GM21526 (cell line): ENCODE results near the gene COL25A1.

Experiments used
- ATAC-seq: cut with Tn5 transposase; IDR thresholded peaks from one replicate; pipeline ENCODE4 v1.9.1; 2021; ENCODE audit warnings: moderate library complexity; ENCODE audit not compliant: unreplicated experiment, low FRiP score

COL25A1 gene

DNA sequence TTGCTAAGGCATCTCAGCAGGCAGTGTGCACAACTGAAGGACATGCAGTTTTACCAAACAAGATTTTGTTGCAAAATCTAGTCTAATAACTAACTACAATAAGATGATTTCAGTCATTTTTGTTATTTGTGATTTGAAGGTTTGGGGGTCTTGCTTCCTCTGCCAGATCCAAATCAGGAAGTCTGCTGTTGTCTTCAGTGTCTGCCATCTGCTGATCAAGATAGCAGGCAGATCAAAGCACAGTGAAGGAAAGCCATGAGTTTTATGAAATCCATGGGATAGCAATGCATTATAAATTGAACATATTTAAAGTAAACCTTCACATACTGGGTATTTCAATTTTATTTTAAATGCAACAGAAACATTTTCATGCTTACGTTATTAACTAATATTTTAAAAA is 370.5 kb downstream of the COL25A1 start:
- no peak for ATAC-seq

DNA sequence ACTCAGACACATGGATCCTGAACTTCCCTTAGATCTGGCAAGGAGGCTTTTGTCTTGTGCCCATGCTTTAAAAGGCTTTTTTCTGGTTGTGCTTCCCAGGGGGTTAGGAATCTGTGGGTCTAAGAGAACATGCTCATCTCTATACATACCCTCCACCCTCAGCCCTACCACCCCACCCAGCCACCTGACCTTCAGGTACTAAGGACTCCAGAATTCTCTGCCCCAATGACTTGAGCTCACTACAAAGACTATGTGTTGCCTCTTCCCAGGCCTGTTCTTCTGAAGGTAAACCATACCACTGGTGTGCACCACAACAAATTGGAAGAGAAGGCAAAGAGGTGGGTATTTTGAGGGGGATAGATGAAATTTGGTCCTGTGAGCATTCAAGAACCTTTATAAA is 372.3 kb downstream of the COL25A1 start:
- ATAC-seq, result no peak

DNA sequence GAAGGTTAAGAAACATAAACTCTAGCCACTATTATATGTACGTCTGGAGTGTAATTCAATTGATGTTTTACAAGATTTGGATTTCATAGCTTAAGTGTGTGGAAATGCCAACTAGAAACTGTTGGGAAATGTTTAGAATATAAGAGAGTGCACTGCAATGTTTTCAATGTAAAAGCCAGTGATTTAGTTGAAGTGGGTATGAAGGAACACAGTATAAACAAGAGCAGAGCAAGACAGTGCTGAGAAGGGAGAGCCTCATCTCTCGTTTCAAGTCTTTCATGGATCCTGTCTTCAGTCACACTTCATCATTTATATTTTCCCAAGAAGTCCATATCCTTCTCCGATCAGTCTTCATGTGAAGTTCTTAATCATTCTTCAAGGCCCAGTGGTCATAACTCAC is 375.7 kb downstream of the COL25A1 start:
- no peak for ATAC-seq

DNA sequence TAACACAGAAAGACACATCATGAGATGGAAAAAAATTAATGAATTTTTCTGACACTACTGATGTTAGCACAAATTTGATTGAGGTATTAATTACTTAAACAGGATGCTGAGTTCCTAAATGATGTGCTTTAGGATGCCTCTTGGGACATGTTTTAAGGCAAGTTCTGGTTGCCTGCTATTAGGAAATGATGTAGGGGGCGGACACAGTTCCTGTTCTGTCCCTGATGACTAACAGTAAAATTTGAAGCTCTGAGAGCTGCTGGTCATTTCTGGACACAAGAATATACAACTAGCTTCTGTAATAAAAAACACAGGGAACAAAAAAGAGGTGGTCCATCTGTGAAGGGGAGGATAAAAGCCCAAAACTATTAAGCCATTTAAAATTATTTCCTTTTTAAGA is 376.4 kb downstream of the COL25A1 start:
- no peak for ATAC-seq

DNA sequence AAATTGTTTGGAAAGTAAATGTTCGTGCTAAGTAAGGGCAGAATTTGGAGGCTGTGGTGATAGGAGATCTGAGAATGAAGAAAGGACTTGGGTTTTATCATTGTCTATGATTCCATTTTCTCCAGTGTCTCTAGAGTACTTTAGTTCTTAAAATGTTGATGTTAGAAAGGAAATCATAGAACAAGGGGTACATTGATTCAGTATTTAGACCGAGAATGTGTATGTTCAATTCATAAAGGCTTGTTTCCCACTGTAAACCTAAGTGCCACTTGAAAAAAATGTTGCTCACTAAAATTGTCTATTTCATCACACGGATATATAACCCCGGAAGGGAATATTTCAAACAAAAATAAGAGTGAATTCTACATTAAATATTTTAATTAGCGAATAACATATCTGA is 380.3 kb downstream of the COL25A1 start:
- no peak for ATAC-seq

DNA sequence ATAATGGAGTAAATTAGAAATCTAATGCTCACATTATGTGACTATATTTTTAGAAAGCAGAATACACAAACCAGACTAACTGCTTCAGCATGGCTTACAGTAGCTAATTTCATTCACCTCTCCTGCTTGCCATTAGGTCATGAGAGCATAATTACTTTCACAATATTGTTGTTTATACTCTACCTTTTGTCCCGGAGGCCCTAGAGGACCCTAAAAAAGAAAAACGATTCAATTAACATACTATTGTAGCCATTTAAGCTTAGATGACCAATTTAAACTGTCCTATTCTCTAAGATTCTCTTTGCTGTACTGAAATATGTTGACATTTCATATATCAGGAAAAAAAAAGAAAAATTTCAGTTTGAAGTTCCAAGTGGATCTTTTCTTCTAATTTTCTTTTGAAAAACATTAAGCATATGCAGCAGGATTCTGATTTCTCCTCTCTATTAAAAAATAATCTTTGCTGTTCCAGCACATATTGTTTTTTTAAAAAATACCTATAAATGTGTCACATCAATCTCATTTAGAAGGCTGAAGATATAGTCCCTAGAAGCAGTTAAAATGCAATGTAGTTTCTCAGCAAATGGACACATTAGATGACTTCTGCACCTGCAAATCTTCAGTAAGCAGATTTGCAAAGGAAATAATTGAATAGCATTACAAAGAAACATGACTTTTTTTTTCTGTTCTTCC is 381.9 kb downstream of the COL25A1 start:
- ATAC-seq, result no peak

DNA sequence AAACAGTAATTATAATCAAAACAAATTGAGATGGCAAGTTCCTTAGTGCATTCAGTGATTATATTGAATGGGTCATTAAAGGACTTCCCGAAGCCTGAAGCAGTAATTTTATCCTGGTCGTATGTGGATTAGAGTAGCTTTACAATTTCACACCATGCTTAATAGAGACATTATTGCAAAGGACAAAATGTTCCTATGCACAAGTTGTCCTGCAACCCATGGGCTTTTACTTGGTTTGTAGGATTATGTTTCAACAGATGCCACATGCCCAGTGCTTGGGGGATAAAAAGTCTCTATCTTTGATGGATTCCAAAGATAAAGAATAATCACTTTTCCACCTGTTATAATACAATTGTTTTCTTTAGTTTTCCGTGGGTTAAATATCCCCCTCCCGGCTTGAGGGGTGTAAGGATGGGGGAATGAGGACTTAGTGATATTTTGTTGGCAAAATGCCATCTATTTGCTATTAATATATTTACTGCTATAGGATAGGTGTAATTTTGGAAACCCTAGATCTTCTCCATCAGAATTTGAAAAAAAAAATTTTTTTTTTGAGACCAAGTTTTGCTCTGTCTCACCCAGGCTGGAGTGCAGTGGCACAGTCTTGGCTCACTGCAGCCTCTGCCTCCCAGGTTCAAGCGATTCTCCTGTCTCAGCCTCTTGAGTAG is 383.1 kb downstream of the COL25A1 start:
- no peak for ATAC-seq

DNA sequence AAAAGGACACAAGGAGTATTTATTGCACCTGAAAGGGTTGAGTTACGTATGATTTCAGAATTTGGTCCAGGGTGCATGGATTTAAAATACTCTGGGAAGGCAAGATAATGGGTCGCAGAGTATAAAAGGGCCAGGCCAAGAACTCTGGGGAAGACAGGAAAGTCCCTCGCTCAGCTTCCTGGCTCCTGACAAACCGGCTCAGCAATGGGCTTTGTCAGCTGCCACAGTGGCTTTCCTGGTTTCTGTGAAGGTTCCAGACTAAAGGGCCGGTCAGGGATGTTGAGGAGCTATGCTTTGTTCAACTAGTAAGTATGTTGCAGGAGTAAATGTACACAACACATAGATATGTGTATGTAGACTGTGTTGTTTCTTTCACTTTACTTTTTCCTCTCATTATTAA is 385.2 kb downstream of the COL25A1 start:
- ATAC-seq, result no peak

DNA sequence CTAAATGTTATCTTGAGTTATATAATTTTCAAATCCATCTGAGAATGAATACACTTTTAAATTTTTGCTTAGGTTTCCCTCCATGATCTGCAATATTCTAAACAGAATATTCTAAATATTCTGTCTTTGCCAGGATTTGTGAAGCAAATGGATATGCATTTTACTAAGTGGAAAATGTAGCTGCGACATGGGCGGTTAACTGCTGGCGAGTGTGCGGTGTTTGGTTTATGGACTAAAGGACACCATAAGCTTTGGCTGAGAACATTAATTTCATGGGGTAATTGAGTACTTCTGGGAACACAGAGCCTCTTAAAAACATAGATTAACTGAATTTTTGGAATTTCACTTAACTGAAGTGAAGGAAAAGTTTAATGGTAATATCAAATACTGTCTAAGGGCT is 385.8 kb downstream of the COL25A1 start:
- ATAC-seq, result no peak

DNA sequence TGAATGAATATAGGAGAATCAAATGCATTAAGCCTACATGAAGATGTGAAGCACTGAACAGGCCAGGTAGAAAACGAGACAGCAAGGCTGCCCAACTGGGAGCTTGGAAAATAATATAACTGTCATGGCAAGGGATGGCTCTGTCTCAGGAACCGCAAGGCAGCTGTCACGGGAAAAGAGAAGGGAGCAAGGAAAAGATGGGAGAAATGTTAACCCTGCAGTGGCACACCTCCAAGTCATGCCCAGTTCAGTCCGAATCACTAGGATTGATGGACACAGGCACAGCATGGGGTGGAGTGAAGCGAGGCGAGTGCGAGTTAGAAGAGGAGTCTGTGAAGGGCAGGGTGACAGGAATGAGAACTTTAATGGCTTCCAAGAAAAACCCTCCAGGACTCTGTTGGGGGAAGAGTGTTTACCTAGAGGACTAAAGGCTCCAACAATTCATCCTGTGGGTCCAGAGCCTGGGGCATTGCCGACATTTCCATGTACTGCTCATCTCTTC is 395.5 kb downstream of the COL25A1 start:
- ATAC-seq, result no peak

DNA sequence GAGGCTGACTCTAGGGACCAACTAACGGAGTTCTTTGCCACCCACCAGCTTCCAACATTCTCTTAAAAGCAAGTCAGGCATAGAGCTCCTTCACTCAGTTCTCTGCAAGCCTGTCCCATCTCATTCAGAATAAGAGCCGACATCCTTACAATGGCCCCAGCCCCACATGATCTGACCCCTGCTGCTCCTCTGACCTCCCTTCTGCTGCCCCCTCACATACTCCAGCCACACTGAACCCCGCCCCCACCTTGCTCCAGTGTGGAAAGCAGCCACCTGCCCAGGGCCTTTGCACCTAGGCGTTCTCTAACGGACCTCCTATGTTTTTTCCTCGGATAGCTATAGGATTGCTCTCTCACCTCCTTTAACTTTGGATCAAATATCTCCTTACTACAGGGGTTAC is 396.5 kb downstream of the COL25A1 start:
- ATAC-seq, result no peak

DNA sequence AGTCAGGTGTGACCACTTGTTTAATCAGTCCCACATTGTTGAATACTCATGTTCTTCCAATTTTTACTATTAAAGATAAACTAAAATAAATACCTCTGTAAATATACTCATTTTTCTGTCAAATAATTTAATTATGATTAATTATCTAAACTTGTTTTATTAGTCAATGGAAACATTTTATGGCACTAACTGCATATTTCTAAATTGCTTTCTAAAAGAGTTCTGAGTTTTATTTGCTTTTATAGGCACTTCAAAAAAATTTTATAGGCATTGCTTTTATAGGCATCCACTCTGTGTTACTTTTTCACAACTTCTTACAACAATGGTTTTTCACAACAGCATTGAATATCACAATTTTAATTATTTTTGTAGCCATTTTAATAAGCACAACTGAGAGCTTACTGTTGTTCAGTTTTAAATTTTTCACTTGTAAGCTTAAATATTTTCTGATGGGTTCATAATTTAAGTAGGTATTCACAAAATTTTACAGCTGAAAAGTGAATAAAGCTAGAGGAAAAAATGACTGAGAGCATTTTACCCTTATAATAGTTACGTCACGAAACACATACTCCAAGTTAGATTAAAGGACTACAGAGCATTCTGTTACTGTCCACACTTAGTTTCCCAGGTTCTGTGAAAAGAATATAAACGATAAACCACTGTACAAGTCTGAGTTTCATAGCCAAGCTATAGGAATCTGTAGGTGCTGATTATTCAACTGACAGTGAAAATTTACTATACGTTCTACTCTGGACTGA is 398.8 kb downstream of the COL25A1 start:
- ATAC-seq, result no peak

DNA sequence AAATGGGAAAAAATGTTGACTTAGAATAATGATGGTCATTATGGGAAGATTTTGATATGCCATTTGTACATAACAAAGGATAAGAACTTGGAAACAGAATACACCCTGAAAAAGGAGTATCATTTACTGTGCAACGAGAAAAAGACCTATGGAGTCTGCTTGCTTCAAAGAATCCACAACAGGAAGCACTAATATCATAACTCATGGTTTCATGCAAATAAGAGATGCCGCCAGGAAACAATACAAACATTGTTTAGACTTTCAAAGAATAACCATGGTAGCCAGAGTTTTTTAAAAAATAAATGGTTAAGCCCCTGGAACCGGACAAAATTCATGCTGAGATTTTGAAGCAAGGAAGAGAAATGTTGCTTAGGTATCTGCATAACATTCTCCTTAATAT is 399.7 kb downstream of the COL25A1 start:
- ATAC-seq, result peak; percentile 72

DNA sequence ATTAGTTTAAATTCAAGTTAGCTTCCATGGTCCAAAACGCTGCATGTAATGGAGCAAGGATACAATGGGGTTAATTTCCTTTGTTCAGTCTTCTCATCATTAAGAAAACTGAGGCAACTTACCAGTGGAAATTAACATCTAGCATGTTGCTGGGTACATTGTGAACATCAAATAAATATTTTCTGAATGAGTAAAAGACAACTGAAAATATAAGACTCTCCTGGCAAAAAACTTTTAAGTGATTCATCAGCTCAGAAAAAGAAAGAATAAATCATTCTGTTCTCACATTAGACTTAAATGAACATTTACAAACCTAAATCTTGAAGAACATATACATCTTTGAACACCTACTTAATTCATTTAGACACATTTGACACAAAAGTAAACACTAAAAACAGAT is 401.2 kb downstream of the COL25A1 start:
- ATAC-seq, result no peak

DNA sequence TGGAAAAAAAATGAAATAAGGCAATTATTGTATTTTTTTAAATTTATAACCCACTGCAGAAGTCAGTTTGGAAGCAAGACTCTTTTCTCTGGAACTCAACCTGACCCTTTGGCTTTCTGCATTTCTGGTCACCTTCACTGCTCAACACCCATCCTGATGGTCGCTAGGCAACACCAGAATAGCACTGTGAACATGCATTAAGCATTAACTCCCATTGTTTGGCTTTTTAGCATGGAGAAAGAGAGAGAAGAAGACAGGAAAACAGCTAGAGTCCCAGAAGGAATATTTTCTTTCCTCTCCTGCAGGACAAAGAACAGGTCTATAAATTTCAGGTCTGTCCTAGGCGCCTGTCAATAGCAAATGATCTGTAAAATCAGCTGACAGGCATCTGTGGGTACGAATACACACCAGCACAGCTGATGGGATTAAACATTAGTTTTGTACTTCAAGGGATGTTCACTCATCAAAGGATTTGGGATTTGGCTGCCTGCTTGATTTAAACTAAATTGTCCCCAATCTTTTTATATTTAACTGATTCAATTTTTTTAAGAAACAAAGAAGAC is 402.4 kb downstream of the COL25A1 start:
- no peak for ATAC-seq

DNA sequence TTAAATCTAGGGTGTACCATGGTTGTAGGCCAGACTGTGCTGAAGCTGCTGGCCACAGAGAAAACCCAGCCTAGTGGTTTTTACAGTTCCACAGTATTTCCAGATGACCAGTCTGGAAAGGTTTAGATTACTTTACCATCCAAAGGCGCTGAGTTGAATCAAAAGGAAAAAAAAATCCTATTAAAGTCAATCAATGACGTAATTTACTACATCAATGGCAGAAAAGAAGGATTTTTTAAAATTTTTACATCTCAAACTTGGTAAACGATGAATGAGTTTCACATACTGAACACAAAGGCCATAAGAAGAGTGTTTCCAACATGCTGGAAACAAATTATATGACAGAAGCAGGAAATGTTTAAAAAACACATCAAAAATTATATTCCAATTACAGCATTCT is 409.0 kb downstream of the COL25A1 start:
- no peak for ATAC-seq

DNA sequence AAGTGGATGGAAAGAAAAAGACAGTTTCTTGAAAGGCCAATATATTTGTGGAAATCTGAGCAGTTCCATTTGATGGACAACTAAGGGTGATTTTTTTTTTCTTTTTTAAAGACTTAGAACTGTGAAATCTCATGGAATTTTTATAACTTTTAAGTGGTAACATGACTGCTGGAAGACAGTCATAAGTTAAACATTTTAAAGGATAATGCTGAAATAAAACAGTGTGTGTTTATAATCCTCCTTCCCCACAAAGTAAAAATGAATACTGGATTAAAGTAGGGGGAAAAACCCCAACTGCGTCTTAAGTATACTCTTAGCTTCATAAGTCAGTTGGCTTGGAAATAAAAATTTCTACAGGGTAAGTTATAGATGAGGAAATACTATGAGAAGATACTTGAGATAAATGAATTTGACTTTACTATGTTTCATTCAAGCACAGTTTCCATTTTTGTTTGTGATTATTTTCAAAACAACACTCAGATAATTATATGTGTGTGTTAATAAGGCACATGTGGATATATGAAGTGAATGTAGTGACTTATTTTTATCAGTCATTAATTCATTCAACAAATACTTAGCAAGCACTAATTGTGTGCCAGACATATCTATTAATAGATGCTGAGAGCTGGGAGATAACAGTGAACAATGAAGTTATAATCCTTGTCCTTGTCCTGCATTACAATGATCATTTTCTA is 410.4 kb downstream of the COL25A1 start:
- ATAC-seq, result no peak

DNA sequence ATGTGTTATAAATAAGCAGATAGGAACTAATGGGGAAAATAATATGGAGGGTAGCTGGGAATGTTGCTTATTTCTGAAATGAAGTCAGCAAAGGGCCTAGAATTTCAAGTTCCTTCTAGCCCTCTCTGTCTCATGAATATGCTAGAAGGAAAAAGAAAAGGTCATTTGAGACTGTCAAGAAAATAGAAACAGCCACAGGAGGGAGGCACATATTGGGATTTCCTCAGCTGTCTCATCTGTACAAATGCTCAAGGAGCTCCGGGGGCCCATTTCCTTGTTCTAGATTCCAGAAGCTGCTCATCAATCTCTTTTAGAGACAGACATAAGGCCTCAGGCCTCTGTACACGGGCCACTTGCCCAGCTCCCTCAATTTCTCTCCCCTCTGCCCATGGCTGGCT is 412.0 kb downstream of the COL25A1 start:
- no peak for ATAC-seq

DNA sequence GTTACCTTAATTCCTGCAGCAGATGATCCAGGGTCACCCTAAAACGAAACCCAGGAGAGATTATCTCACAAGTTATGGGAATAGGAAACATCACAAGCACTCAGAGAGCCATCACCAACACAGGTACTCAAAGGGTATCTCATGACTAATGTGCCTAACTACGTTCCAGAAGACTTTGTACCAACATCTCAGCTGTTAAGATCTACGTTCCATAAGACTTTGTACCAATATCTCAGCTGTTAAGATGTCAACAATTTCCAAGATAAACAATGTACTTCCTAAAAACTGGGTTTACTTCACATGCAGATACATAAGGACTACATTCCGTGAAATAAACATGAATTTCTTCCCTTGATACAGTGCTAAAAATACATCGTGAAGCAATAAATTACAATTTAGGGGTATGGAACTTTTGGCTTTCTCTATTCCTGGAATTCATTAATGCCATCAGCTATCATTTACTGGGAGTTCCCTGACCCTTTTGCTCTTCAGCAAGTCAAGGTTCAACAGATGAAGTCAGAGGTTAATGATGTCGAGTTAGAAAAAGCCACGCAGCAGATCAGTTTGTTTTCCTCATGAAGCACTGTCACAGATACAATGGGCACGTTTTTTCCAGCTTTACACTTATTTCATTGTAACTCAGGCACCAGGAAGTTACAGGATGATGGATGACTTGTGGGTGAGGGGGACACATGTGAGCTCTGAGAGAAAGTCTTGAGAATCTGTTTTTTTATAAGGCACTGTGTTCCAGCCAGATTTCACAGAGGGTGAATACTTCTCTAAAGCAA is 412.6 kb downstream of the COL25A1 start:
- no peak for ATAC-seq

DNA sequence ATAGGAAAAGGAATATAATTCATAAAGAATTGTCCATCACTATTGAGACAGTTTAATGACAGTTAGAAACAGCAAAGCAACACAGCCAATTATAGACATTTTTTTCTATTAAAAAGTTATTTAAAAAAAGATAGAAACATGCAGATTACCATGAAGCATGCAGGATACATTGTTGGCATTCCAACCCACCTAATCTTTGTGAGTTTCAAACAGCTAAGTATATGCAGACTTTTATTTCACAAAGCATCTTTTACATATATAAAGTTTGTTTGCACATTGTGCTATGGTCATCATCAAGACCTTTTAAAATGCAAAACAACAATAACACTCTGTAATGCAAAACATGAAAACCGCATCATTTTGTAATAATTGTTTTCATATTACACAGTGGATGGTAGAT is 413.7 kb downstream of the COL25A1 start:
- ATAC-seq, result no peak
